GM19463 (cell line): Measurements from ENCODE around the gene CRYGD.

ENCODE experiments used
- ATAC-seq: cut with Tn5 transposase; IDR thresholded peaks from one replicate; pipeline ENCODE4 v1.9.1; 2021; ENCODE audit warnings: mild to moderate bottlenecking, moderate library complexity; ENCODE audit not compliant: unreplicated experiment

The CRYGD gene

DNA sequence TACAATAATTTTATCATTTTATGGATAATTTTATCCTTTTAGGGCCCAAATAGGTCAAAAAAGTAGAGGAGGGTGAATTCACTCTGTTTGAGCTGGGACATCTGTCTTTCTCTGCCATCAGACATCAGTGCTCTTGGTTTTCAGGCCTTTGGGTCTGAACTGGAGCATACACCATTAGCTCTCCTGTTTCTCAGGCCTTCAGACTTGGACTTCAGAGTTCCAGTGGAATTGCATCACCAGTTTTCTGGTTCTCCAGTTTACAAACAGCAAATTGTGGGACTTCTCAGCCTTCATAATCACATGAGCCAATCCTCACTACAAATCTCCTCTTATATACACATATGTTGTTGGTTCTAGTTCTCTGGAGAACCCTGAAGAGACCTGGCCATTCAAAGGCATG, 33.9 kb downstream of the CRYGD start:
- no peak for ATAC-seq

DNA sequence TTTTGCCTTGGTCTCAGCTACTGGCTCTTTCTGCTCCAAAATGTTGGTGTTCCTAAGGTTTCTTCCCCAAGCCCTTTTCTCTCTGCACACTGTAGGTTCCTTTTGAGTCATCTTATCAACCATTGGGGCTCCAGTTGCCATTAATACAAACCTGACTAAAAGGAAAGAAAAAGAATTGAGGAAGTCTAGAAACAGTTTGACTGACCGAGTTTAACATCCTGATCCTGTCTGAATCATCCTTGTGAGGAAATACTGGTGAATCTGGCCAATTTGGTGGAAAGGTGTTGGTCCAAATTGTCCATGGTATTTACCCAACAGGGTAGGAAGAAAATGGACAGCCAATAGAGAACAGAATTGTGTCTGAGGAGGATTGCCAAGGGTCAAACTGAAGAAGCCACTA, 38.3 kb downstream of the CRYGD start:
- no peak for ATAC-seq

- ATAC-seq = no peak
Observed at GRCh38 chr2:208083807-208084206, 40.5 kb downstream of the CRYGD start.

DNA sequence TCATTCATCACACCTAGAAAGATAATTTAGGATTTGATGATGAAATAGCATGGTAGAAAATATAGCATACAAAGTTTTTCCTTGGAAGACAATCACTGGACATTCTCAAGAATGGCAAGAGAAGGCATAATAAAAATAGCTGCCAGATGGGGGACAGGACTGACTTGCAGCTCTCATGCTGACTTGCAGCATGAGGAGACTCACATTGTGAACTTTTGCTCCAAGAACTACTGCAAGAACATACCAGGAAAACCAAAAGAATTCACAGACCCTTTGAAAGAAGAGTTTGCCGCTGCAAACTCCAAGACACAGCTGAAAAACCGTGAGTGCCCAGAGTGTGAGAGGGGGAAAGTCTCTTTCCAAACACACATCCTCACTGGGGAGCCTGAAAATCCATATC, 47.0 kb downstream of the CRYGD start:
- ATAC-seq = no peak

DNA sequence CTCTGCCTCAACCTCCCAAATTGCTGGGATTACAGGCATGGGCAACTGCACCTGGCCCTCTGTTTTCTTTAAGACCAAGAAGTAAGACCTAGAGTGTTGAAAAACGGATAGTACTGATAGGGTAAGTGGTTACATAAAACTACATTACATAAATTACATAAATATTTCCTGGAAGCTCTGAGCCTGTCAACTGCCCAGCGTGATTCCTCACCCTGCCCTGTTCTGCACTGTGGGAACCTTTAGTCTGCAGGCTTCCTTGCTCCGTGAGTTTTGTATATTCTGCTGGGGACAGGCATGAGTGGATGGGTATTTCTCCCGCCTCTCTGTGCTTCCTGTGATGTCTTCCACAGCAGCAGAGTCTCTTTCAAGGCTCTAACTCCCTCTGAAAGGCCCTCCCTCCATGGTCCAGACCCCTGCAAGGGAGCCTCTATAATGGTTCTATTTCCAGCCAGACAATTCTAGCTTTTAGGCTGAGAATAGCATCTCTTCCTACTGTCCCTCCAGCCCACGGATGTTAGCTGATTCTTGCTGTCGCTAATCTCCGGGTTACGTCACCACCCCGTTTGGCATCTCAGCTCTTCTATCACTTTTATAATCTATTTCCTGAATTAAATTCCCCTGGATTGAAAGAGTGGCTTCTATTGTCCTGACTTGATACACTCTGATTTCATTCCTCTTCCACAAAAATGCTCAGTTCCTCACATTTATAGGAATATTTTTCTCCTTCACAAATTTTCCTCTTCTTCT, 49.5 kb downstream of the CRYGD start:
- ATAC-seq = no peak

- ATAC-seq = peak; percentile 90
Observed at GRCh38 chr2:208072250-208072892, 52.0 kb downstream of the CRYGD start.
